Endothelial cell of umbilical vein (primary cell): ENCODE data around the gene JPH3. TPM values are rescaled to one million over a fixed set of nuclear protein-coding genes. Genes with fewer than 3 reads are reported as not detected.

ENCODE experiments used
- BruUV-seq: library from RNA; stranded (reverse); fragments of 400-500 nt; replicated peaks from 2 replicates; lab custom pipeline; 2021; lab: Mats Ljungman, UMichigan
- CTCF ChIA-PET: fragments of 300-600, 350-600 bp; sonication (Branson Sonifier 250); formaldehyde crosslinking; loops from one replicate; lab custom pipeline; 2021; ENCODE audit warnings: antibody characterized with exemption, inconsistent platforms; lab: Charles Lee
- POLR2A ChIA-PET: fragments of 300-600, 350-600 bp; sonication (Branson Sonifier 250); formaldehyde crosslinking; loops from one replicate; lab custom pipeline; 2021; ENCODE audit warnings: antibody characterized with exemption, inconsistent platforms; lab: Charles Lee
- DNase-seq: peaks from one replicate; pipeline ENCODE4 v3.0.0-alpha.2; 2011; ENCODE audit warnings: low read depth, low spot score
- FAIRE-seq: peaks from 2 replicates; lab custom pipeline; 2011; peaks lifted over from hg19 to GRCh38; lab: Jason Lieb, UNC
- H2AFZ ChIP-seq: 2 replicates; pipeline ENCODE4 v1.6.0; 2012; ENCODE audit warnings: low read depth, low read length, control low read depth, inconsistent platforms
- H3K27ac ChIP-seq: 2 replicates; pipeline ENCODE4 v1.5.1; 2011; ENCODE audit warnings: low read depth, mild to moderate bottlenecking, control low read depth, low read length, moderate library complexity; ENCODE audit not compliant: insufficient read depth
- H3K27me3 ChIP-seq, 2 experiments: 2 replicates each; pipeline versions ENCODE4 v1.6.0 to v1.6.1; 2011; ENCODE audit warnings: low read length in 2 of 2, mixed read lengths in 1 of 2; ENCODE audit not compliant: control insufficient read depth in 2 of 2, insufficient read depth in 2 of 2
- H3K36me3 ChIP-seq, 2 experiments: 2 replicates in 1 of 2; 3 replicates in 1 of 2; pipeline ENCODE4 v1.5.1; 2011; ENCODE audit warnings: low read length in 2 of 2, mild to moderate bottlenecking in 1 of 2, moderate library complexity in 1 of 2; ENCODE audit not compliant: control insufficient read depth in 2 of 2, insufficient read depth in 2 of 2; ENCODE audit errors: extremely low read depth in 1 of 2
- H3K4me1 ChIP-seq: 3 replicates; pipeline ENCODE4 v1.5.1; 2011; ENCODE audit warnings: mild to moderate bottlenecking, low read length; ENCODE audit not compliant: control insufficient read depth, insufficient read depth; ENCODE audit errors: extremely low read depth
- H3K4me2 ChIP-seq: 2 replicates; pipeline ENCODE4 v1.6.1; 2011; ENCODE audit warnings: low read length, control low read depth, mixed read lengths; ENCODE audit not compliant: insufficient read depth
- H3K4me3 ChIP-seq, 3 experiments: fragments of 200-600 bp in 1 of 3; sonication (generic), shearing (Covaris generic) in 1 of 3; replicated peaks in 1 of 3; 2 replicates each; pipeline ENCODE4 v1.5.1; 2011 to 2016; ENCODE audit warnings: control low read depth in 3 of 3, low read length in 3 of 3, mild to moderate bottlenecking in 2 of 3, inconsistent platforms in 1 of 3, low read depth in 1 of 3, moderate library complexity in 1 of 3; ENCODE audit not compliant: insufficient read depth in 1 of 3
- H3K79me2 ChIP-seq: 2 replicates; pipeline ENCODE4 v1.6.0; 2012; ENCODE audit warnings: low read length, inconsistent platforms; ENCODE audit not compliant: control insufficient read depth, insufficient read depth
- H3K9ac ChIP-seq: replicated peaks from 2 replicates; pipeline ENCODE3; 2011; ENCODE audit warnings: low read length, control low read depth; ENCODE audit not compliant: insufficient read depth; ENCODE audit errors: extremely low read depth
- H3K9me1 ChIP-seq: replicated peaks from 3 replicates; pipeline ENCODE4 v1.6.0; 2011; ENCODE audit warnings: mild to moderate bottlenecking, low read length; ENCODE audit not compliant: control insufficient read depth, insufficient read depth; ENCODE audit errors: extremely low read depth
- H3K9me3 ChIP-seq: replicated peaks from 2 replicates; pipeline ENCODE4 v1.5.1; 2012; ENCODE audit warnings: low read length, inconsistent platforms; ENCODE audit not compliant: control insufficient read depth, insufficient read depth
- H4K20me1 ChIP-seq: replicated peaks from 2 replicates; pipeline ENCODE3; 2011; ENCODE audit warnings: mild to moderate bottlenecking, low read length; ENCODE audit not compliant: control insufficient read depth, insufficient read depth; ENCODE audit errors: extremely low read depth
- CTCF ChIP-seq, 2 donors: IDR thresholded peaks; 1 replicate in 1 of 2; 2 replicates in 1 of 2; pipeline ENCODE4 v1.5.1; 2011; ENCODE audit warnings: low read length in 2 of 2, mild to moderate bottlenecking in 2 of 2, moderate library complexity in 2 of 2, control low read depth in 1 of 2, inconsistent platforms in 1 of 2, low read depth in 1 of 2; ENCODE audit not compliant: insufficient read depth in 1 of 2; ENCODE audit errors: extremely low read depth in 1 of 2
- EZH2 ChIP-seq: IDR thresholded peaks from 2 replicates; pipeline ENCODE4 v1.6.1; 2012; ENCODE audit warnings: borderline replicate concordance, low read depth, mild to moderate bottlenecking, moderate library complexity, low read length, inconsistent platforms; ENCODE audit not compliant: severe bottlenecking
- FOS ChIP-seq: IDR thresholded peaks from 2 replicates; pipeline ENCODE4 v1.6.1; 2011; ENCODE audit warnings: mild to moderate bottlenecking, low read length, moderate library complexity, borderline replicate concordance; ENCODE audit not compliant: insufficient read depth
- GATA2 ChIP-seq: IDR thresholded peaks from 2 replicates; pipeline ENCODE4 v1.7.0; 2011; ENCODE audit warnings: low read depth, mild to moderate bottlenecking, moderate library complexity, mixed read lengths, low read length; ENCODE audit not compliant: insufficient read length, insufficient read depth
- JUN ChIP-seq: IDR thresholded peaks from 2 replicates; pipeline ENCODE4 v1.6.1; 2011; ENCODE audit warnings: borderline replicate concordance, low read depth; ENCODE audit not compliant: insufficient read length, insufficient read depth
- MAX ChIP-seq: IDR thresholded peaks from 2 replicates; pipeline ENCODE4 v1.6.1; 2011; ENCODE audit not compliant: insufficient read depth, insufficient read length
- MYC ChIP-seq: IDR thresholded peaks from one replicate; pipeline ENCODE4 v1.6.1; 2011; ENCODE audit warnings: mild to moderate bottlenecking, low read depth, low read length
- POLR2A ChIP-seq: IDR thresholded peaks from 2 replicates; pipeline ENCODE4 v1.6.1; 2012; ENCODE audit warnings: low read depth, mild to moderate bottlenecking, control low read depth, low read length
- POLR2AphosphoS5 ChIP-seq: IDR thresholded peaks from 2 replicates; pipeline ENCODE4 v1.6.1; 2012; ENCODE audit warnings: low read depth, mild to moderate bottlenecking, control low read depth, low read length, moderate library complexity; ENCODE audit not compliant: insufficient read depth
- dilution Hi-C: fragments of 300-500 bp; cut with MboI; formaldehyde crosslinking; loops from one replicate; pipeline ENCODE4 v1.15.0; 2019; ENCODE audit warnings: low sequenced_read_pairs; ENCODE audit not compliant: extremely low pct_ligation_motif_present
- intact Hi-C: fragments of 100-400 bp; cut with micrococcal nuclease; formaldehyde crosslinking; loops from one replicate; pipeline ENCODE4 v1.10.0; 2022
- polyA plus RNA-seq, 4 experiments: library from polyadenylated mRNA; depleted of rRNA in 3 of 4; stranded (reverse) in 3 of 4; unstranded in 1 of 4; fragments of >200 nt; gene quantifications; 2 replicates each; pipeline versions ENCODE4 v1.2.1 to v1.2.3, GENCODE V29; 2011 to 2012; ENCODE audit warnings: missing spikeins in 1 of 4
- total RNA-seq: library from RNA; stranded (reverse); gene quantifications from 2 replicates; pipeline ENCODE4 v1.2.3, GENCODE V29; 2021

Gene JPH3
- total and polyA plus RNA-seq, 2 donors (not counting 3 experiments of a cell fraction or from before 2014, with no cell fraction given): 0.22 to 0.30 TPM

- no peaks in the 10 kb centered on the region for H3K36me3 ChIP-seq
- no peak overlapping the region for H2AFZ ChIP-seq
- BruUV-seq: no TSS peak
- TF ChIP-seq POLR2AphosphoS5 (no peak), FOS (no peak), MAX (no peak), MYC (no peak), POLR2A (no peak), GATA2 (no peak), JUN (no peak), EZH2 (no peak), CTCF (IDR thresholded peaks at IDR 0.05; ENCODE audit: extremely low read depth in 1 of 2, insufficient read depth in 1 of 2, low read depth in 1 of 2, low read length in 2 of 2) (no peak)
- no peaks in the 10 kb centered on the region for H3K9me1 ChIP-seq
- intact Hi-C loops (no loop called here), dilution Hi-C loops (no loop called here)
- no peaks in the 10 kb centered on the region for H3K27me3 ChIP-seq
- H3K4me1 ChIP-seq: no peaks in the 10 kb centered on the region
- POLR2A ChIA-PET: no interaction called here
- DNase-seq (no peak), FAIRE-seq (no peak)
- no peaks in the 10 kb centered on the region for H4K20me1 ChIP-seq
- H3K9me3 ChIP-seq: no peaks in the 10 kb centered on the region
- no peak overlapping the region for H3K9ac ChIP-seq
- H3K4me2 ChIP-seq: no peak overlapping the region
- CTCF ChIA-PET: no interaction called here
- H3K4me3 ChIP-seq: no peak overlapping the region
- no peaks in the 10 kb centered on the region for H3K79me2 ChIP-seq
- H3K27ac ChIP-seq: no peak overlapping the region
These were observed 67.4 kb downstream of the JPH3 start for GRCh38 chr16:87669672-87670071.
